Activated naive CD8-positive, alpha-beta T cell (primary cell): Measurements from ENCODE around the gene IGFL2.
A peak's percentile ranks its signal among the peaks of the same experiment; 100 is the strongest.
"Not testable (repeated sequence)": the region's sequence is repeated elsewhere in the genome, so short reads cannot be mapped to it uniquely, and the experiment has no call there.

Experiments used
- H3K27ac Mint-ChIP-seq: one replicate; pipeline ENCODE4 v1.8.0; 2021; ENCODE audit warnings: mixed read lengths
- H3K27me3 Mint-ChIP-seq: one replicate; pipeline ENCODE4 v1.8.0; 2021; ENCODE audit warnings: mixed read lengths
- H3K36me3 Mint-ChIP-seq: one replicate; pipeline ENCODE4 v1.8.0; 2021; ENCODE audit warnings: mixed read lengths
- H3K4me1 Mint-ChIP-seq: one replicate; pipeline ENCODE4 v1.8.0; 2021; ENCODE audit warnings: low read depth, mixed read lengths
- H3K4me3 Mint-ChIP-seq: one replicate; pipeline ENCODE4 v1.8.0; 2021; ENCODE audit warnings: mild to moderate bottlenecking, mixed read lengths
- H3K9me3 Mint-ChIP-seq: one replicate; pipeline ENCODE4 v1.8.0; 2021; ENCODE audit warnings: low read depth, mixed read lengths

IGFL2 gene

DNA sequence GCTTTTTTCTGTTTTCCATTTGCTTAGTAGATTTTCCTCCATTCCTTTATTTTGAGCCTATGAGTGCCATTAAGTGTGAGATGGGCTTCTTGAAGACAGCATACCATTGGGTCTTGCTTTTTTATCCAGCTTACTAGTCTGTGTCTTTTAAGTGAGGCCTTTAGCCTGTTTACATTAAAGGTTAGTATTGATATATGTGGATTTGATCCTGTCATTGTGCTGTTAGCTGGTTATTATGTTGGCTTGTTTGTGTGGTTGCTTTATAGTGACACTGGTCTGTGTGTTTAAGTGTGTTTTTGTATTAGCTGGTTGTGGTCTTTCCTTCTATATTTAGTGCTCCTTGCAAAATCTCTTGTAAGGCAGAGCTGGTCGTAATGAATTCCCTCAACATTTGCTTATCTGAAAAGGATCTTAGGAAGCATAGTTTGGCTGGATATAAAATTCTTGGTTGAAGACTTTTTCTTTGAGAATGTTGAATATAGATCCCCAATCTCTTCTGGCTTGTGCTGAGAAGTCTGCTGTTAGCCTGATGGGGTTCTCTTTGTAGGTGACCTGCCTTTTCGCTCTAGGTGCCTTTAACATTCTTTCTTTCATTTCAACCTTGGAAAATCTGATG is 13.7 kb downstream of the IGFL2 start:
- H3K9me3 Mint-ChIP-seq, result peaks cover 14% of the 10 kb centered on the region
- H3K27ac Mint-ChIP-seq, result not testable (repeated sequence)

DNA sequence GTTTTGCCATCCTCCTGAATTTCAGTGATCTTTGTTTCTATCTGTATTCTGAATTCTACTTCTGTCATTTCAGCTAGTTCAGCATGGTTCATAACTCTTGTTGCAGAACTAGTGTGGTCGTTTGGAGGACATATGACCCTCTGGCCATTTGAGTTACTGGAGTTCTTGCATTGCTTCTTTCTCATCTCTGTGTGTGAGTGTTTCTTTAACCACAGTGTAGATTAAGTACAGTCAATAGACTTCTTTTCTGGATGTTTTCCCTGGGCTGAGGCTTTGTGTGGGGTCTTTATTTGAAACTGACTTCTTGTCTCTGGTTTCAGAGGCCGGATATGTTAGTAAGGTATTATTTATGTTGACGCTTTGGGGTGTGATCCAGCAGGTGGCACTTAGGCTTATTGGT is 14.7 kb downstream of the IGFL2 start:
- H3K4me1 Mint-ChIP-seq, result no peaks in the 10 kb centered on the region
- H3K27ac Mint-ChIP-seq, result no peak overlapping the region
- peaks cover 38% of the 10 kb centered on the region for H3K27me3 Mint-ChIP-seq
- peaks cover 14% of the 10 kb centered on the region for H3K9me3 Mint-ChIP-seq
- peaks cover 7% of the 10 kb centered on the region for H3K36me3 Mint-ChIP-seq
- no peak overlapping the region for H3K4me3 Mint-ChIP-seq

More for the DNA sequence above, 13.7 kb downstream of the IGFL2 start:
- H3K27me3 Mint-ChIP-seq, result peaks cover 39% of the 10 kb centered on the region
- not testable (repeated sequence) for H3K4me3 Mint-ChIP-seq, H3K4me1 Mint-ChIP-seq, H3K36me3 Mint-ChIP-seq

DNA sequence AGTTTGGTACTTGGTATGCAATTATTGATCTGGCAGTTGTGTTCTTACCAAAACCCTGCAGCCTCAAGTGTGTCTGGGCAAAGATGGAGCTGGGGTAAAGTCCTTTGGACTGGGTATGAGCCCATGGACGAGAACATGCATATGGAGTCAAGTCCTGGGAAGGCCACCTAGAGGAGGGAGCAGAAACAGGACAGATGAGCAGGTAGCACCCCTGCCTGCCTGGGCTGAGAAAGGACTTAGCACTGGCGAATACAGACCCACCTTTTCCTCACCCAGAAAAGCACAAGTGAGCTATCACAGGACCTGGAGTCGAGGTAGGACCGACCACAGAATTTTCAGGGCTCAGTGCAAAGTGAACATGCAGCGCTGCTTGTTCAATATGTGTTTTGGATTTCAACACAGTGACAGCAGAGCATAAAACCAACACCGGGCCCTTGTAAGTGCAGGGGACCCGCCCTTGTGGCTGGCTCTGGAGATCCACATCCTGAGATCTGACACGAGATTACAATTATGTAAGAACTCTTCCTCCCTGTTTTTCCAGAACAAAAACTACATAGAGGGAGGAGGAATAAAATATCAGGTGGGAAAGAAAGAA is 25.9 kb downstream of the IGFL2 start:
- peaks cover 21% of the 10 kb centered on the region for H3K27me3 Mint-ChIP-seq
- peaks cover 4% of the 10 kb centered on the region for H3K9me3 Mint-ChIP-seq
- H3K4me1 Mint-ChIP-seq, result peaks cover 2% of the 10 kb centered on the region
- no peak overlapping the region for H3K4me3 Mint-ChIP-seq
- H3K27ac Mint-ChIP-seq, result no peak overlapping the region
- H3K36me3 Mint-ChIP-seq, result no peaks in the 10 kb centered on the region

GRCh38 chr19:46176116-46176860 is 28.2 kb downstream of the IGFL2 start:
- Mint-ChIP-seq H3K27ac (no peak overlapping the region), H3K4me3 (no peak overlapping the region), H3K36me3 (no peaks in the 10 kb centered on the region), H3K4me1 (peaks cover 5% of the 10 kb centered on the region), H3K27me3 (peaks cover 17% of the 10 kb centered on the region), H3K9me3 (no peaks in the 10 kb centered on the region)

DNA sequence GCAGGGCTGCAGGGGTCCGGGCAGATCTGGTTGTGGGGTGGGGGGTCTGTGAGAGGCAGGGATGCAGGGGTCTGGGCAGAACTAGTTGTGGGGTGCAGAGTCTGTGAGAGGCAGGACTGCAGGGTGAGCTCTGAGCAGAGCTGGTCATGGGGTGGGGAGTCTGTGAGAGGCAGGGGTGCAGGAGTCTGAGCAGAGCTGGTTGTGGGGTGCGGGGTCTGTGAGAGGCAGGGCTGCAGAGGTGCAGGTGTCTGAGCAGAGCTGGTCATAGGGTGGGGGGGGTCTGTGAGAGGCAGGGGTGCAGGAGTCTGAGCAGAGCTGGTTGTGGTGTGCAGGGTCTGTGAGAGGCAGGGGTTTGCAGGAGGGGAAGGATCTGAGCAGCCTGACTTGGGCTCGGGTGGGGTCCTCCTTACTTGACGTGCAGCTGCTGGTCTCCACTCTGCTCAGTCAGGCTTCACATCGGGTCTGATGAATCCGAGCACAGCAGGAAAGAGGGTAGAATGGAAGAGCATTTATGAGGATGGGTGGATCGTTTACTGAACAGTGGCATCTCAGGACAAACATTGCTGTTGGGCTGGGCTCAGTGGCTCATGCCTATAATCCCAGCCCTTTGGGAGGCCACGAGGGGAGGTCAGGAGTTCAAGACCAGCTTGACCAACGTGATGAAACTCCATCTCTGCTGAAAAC is 31.2 kb downstream of the IGFL2 start:
- Mint-ChIP-seq H3K4me3 (no peak overlapping the region), H3K27me3 (peaks cover 11% of the 10 kb centered on the region), H3K36me3 (no peaks in the 10 kb centered on the region), H3K27ac (no peak overlapping the region), H3K4me1 (peaks cover 10% of the 10 kb centered on the region), H3K9me3 (no peaks in the 10 kb centered on the region)

- H3K27me3 Mint-ChIP-seq, result peaks cover 9% of the 10 kb centered on the region
- peaks cover 21% of the 10 kb centered on the region for H3K4me1 Mint-ChIP-seq
- H3K9me3 Mint-ChIP-seq, result no peaks in the 10 kb centered on the region
- H3K36me3 Mint-ChIP-seq, result no peaks in the 10 kb centered on the region
- no peak overlapping the region for H3K4me3 Mint-ChIP-seq
- H3K27ac Mint-ChIP-seq, result no peak overlapping the region
Measured at GRCh38 chr19:46180701-46181387, 32.8 kb downstream of the IGFL2 start.

DNA sequence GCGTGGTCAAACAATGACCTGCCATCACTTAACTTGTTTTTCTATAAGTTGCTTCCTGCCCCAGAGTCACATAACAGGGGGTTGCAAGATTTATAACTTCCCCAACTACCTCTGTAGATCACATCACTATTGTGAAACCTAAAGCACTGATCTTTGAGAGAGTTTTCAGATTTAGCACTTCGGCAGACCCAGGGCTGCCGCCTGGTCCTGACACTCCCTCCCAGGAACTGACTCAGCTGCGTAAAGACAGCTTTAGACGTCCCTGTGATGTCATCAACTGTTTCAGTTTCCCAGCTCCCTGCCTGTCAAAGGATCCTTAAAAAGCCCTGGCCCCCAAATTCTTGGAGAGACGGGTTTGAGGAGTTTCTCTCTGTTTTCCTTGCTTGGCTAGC is 33.3 kb downstream of the IGFL2 start:
- no peak overlapping the region for H3K27ac Mint-ChIP-seq
- no peaks in the 10 kb centered on the region for H3K9me3 Mint-ChIP-seq
- no peaks in the 10 kb centered on the region for H3K36me3 Mint-ChIP-seq
- H3K4me3 Mint-ChIP-seq, result no peak overlapping the region
- peaks cover 10% of the 10 kb centered on the region for H3K27me3 Mint-ChIP-seq
- peaks cover 21% of the 10 kb centered on the region for H3K4me1 Mint-ChIP-seq

DNA sequence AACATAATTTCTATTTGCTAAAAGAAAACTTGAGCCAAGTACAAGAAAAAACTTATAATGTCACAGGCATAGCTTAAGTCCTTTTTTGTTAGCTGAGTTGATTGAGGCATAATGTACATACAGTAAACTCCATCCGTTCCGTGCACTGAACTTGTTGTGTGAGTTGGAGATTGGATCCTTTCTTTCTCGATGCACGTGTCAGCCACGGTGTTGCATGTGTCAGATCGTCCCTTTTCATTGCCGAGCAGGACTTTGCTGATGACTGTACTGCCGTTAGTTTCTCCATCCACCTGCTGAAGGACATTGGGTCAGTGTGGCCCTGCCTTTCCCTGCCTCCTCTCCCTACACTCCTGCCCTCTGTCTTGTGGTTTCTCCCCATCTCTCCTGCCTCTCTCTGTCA is 34.4 kb downstream of the IGFL2 start:
- Mint-ChIP-seq H3K27me3 (peaks cover 13% of the 10 kb centered on the region), H3K27ac (no peak overlapping the region), H3K9me3 (no peaks in the 10 kb centered on the region), H3K4me3 (no peak overlapping the region), H3K36me3 (no peaks in the 10 kb centered on the region), H3K4me1 (peaks cover 21% of the 10 kb centered on the region)

DNA sequence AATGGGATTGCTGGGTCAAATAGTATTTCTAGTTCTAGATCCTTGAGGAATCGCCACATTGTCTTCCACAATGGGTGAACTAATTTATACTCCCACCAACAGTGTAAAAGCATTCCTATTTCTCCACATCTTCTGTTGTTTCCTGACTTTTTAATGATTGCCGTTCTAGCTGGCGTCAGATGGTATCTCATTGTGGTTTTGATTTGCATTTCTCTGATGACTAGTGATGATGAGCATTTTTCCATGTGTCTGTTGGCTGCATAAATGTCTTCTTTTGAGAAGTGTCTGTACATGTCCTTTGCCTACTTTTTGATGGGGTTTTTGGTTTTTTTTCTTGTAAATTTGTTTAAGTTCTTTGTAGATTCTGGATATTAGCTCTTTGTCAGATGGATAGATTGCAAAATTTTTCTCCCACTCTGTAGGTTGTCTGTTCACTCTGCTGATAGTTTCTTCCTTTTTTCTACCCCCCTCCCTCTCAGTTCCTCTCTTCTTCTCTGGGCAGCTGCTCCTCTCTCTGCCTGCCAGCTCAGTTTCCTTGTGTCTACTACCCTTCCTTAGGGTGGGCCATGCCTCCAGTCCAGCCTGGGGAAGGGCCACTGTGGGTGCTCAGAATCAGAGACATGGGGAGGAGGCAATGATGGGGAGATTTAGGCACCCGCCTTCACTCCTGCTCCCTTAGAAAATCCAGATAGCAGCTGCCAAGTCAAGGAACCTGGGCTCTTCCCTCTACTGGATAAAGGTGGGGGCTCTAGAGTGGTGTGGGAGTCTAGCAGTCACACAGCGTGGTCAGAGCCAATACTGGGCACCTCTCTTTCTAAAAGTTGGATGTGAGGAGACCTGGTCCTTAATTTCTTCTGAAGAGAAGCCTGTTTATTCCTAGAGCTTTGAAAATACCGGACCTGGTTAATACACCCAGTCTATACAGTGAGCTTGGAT is 37.0 kb downstream of the IGFL2 start:
- Mint-ChIP-seq H3K4me1 (peaks cover 19% of the 10 kb centered on the region), H3K27ac (peak overlapping the region; percentile 78), H3K27me3 (peaks cover 17% of the 10 kb centered on the region)
- not testable (repeated sequence) for H3K9me3 Mint-ChIP-seq, H3K36me3 Mint-ChIP-seq, H3K4me3 Mint-ChIP-seq

- H3K27me3 Mint-ChIP-seq, result peaks cover 24% of the 10 kb centered on the region
- peaks cover 17% of the 10 kb centered on the region for H3K4me1 Mint-ChIP-seq
- H3K9me3 Mint-ChIP-seq, result no peaks in the 10 kb centered on the region
- no peak overlapping the region for H3K4me3 Mint-ChIP-seq
- no peak overlapping the region for H3K27ac Mint-ChIP-seq
- no peaks in the 10 kb centered on the region for H3K36me3 Mint-ChIP-seq
Measured at GRCh38 chr19:46186101-46186716, 38.2 kb downstream of the IGFL2 start.

- no peak overlapping the region for H3K4me3 Mint-ChIP-seq
- H3K4me1 Mint-ChIP-seq, result peaks cover 12% of the 10 kb centered on the region
- peak overlapping the region; percentile 29 for H3K27ac Mint-ChIP-seq
- H3K27me3 Mint-ChIP-seq, result peaks cover 25% of the 10 kb centered on the region
- H3K36me3 Mint-ChIP-seq, result no peaks in the 10 kb centered on the region
- H3K9me3 Mint-ChIP-seq, result no peaks in the 10 kb centered on the region
Measured at GRCh38 chr19:46186717-46187101, 38.7 kb downstream of the IGFL2 start.

GRCh38 chr19:46189971-46190888 is 42.2 kb downstream of the IGFL2 start:
- no peak overlapping the region for H3K27ac Mint-ChIP-seq
- peaks cover 3% of the 10 kb centered on the region for H3K4me1 Mint-ChIP-seq
- no peak overlapping the region for H3K4me3 Mint-ChIP-seq
- no peaks in the 10 kb centered on the region for H3K9me3 Mint-ChIP-seq
- no peaks in the 10 kb centered on the region for H3K36me3 Mint-ChIP-seq
- H3K27me3 Mint-ChIP-seq, result peaks cover 25% of the 10 kb centered on the region

GRCh38 chr19:46191356-46191755 is 43.3 kb downstream of the IGFL2 start:
- Mint-ChIP-seq H3K27ac (no peak overlapping the region), H3K9me3 (no peaks in the 10 kb centered on the region), H3K36me3 (no peaks in the 10 kb centered on the region), H3K27me3 (peaks cover 25% of the 10 kb centered on the region), H3K4me1 (no peaks in the 10 kb centered on the region), H3K4me3 (no peak overlapping the region)
